IMR-90 (cell line): ENCODE measurements around the gene KIF6. TPM values are rescaled to one million over a fixed set of nuclear protein-coding genes. Genes with fewer than 3 reads are reported as not detected.

Experiments used
- ATAC-seq: fragments of 200-7000 bp; cut with Tn5 transposase; 2 replicates; pipeline ENCODE4 v1.9.1; 2020; ENCODE audit warnings: low read depth, mild to moderate bottlenecking, moderate library complexity
- BruUV-seq: library from RNA; stranded (reverse); fragments of 400-500 nt; replicated peaks from 2 replicates; lab custom pipeline; 2021; lab: Mats Ljungman, UMichigan
- CTCF ChIA-PET: fragments of 300-600 bp; formaldehyde crosslinking; extraction: SDS; loops from one replicate; lab custom pipeline; 2021; ENCODE audit warnings: antibody characterized with exemption; lab: Yijun Ruan, JAX
- POLR2A ChIA-PET: fragments of 300-600 bp; sonication (Branson Sonifier 250); formaldehyde crosslinking; loops from one replicate; lab custom pipeline; 2022; ENCODE audit warnings: antibody characterized with exemption; ENCODE audit not compliant: unreplicated experiment; lab: Charles Lee
- DNase-seq: peaks from one replicate; pipeline ENCODE4 v3.0.0; 2013
- H2AFZ ChIP-seq: replicated peaks from 2 replicates; pipeline ENCODE3; 2013; ENCODE audit warnings: low read length, mild to moderate bottlenecking; ENCODE audit not compliant: poor library complexity
- H2AK5ac ChIP-seq: 2 replicates; pipeline ENCODE4 v1.6.1; 2013; ENCODE audit warnings: low read depth, low read length, inconsistent platforms
- H2AK9ac ChIP-seq: replicated peaks from 2 replicates; pipeline ENCODE3; 2013; ENCODE audit warnings: mild to moderate bottlenecking, low read depth, low read length, moderate library complexity; ENCODE audit not compliant: poor library complexity
- H2BK120ac ChIP-seq: 2 replicates; pipeline ENCODE4 v1.6.1; 2013; ENCODE audit warnings: low read depth, low read length, inconsistent platforms
- H2BK15ac ChIP-seq: 3 replicates; pipeline ENCODE4 v1.6.1; 2013; ENCODE audit warnings: low read depth, low read length, inconsistent platforms
- H2BK20ac ChIP-seq: 2 replicates; pipeline ENCODE4 v1.6.1; 2013; ENCODE audit warnings: low read depth, mild to moderate bottlenecking, inconsistent platforms, low read length, moderate library complexity
- H2BK5ac ChIP-seq: 2 replicates; pipeline ENCODE4 v1.6.1; 2013; ENCODE audit warnings: mild to moderate bottlenecking, low read depth, low read length, inconsistent platforms; ENCODE audit not compliant: poor library complexity, severe bottlenecking
- H3K14ac ChIP-seq: replicated peaks from 2 replicates; pipeline ENCODE4 v1.6.1; 2013; ENCODE audit warnings: low read depth, low read length, inconsistent platforms
- H3K18ac ChIP-seq: 2 replicates; pipeline ENCODE4 v1.6.1; 2013; ENCODE audit warnings: low read depth, low read length, control low read depth
- H3K23ac ChIP-seq: 2 replicates; pipeline ENCODE4 v1.6.1; 2013; ENCODE audit warnings: low read depth, low read length, inconsistent platforms
- H3K27ac ChIP-seq: 2 replicates; pipeline ENCODE4 v1.5.1; 2013; ENCODE audit warnings: mild to moderate bottlenecking, control low read depth, low read length; ENCODE audit not compliant: insufficient read depth
- H3K27me3 ChIP-seq: 2 replicates; pipeline ENCODE4 v1.6.1; 2013; ENCODE audit warnings: low read length; ENCODE audit not compliant: control insufficient read depth, insufficient read depth
- H3K36me3 ChIP-seq: 2 replicates; pipeline ENCODE4 v1.6.1; 2013; ENCODE audit warnings: low read length, mixed read lengths; ENCODE audit not compliant: control insufficient read depth, insufficient read depth
- H3K4ac ChIP-seq: 2 replicates; pipeline ENCODE4 v1.6.1; 2013; ENCODE audit warnings: low read depth, low read length, inconsistent platforms
- H3K4me1 ChIP-seq: 2 replicates; pipeline ENCODE4 v1.6.1; 2013; ENCODE audit warnings: low read length, mixed read lengths; ENCODE audit not compliant: control insufficient read depth, insufficient read depth
- H3K4me2 ChIP-seq: 2 replicates; pipeline ENCODE4 v1.6.1; 2013; ENCODE audit warnings: low read depth, mild to moderate bottlenecking, control low read depth, low read length, moderate library complexity
- H3K4me3 ChIP-seq: 2 replicates; pipeline ENCODE4 v1.5.1; 2013; ENCODE audit warnings: low read depth, mild to moderate bottlenecking, control low read depth, low read length, moderate library complexity; ENCODE audit not compliant: insufficient read depth
- H3K56ac ChIP-seq: 2 replicates; pipeline ENCODE4 v1.6.1; 2013; ENCODE audit warnings: low read length, inconsistent platforms; ENCODE audit not compliant: insufficient read depth; ENCODE audit errors: extremely low read depth
- H3K79me1 ChIP-seq, 2 experiments: 2 replicates each; pipeline ENCODE4 v1.6.1; 2013; ENCODE audit warnings: low read length in 2 of 2, inconsistent platforms in 1 of 2, low read depth in 1 of 2
- H3K9ac ChIP-seq: 2 replicates; pipeline ENCODE4 v1.6.1; 2013; ENCODE audit warnings: low read depth, low read length, control low read depth
- H3K9me1 ChIP-seq: 2 replicates; pipeline ENCODE4 v1.6.1; 2013; ENCODE audit warnings: low read length, inconsistent platforms; ENCODE audit not compliant: insufficient read depth
- H3K9me3 ChIP-seq: 2 replicates; pipeline ENCODE4 v1.6.1; 2013; ENCODE audit warnings: low read length; ENCODE audit not compliant: control insufficient read depth, insufficient read depth
- H4K20me1 ChIP-seq: 2 replicates; pipeline ENCODE4 v1.6.1; 2013; ENCODE audit warnings: low read length, inconsistent platforms; ENCODE audit not compliant: insufficient read depth
- H4K5ac ChIP-seq: 2 replicates; pipeline ENCODE4 v1.6.1; 2013; ENCODE audit warnings: mild to moderate bottlenecking, low read depth, low read length, control low read depth
- H4K8ac ChIP-seq, 2 experiments: 2 replicates each; pipeline ENCODE4 v1.6.1; 2013; ENCODE audit warnings: low read depth in 2 of 2, low read length in 2 of 2, control low read depth in 1 of 2, inconsistent platforms in 1 of 2
- H4K91ac ChIP-seq: 2 replicates; pipeline ENCODE4 v1.6.1; 2013; ENCODE audit warnings: low read depth, low read length, inconsistent platforms; ENCODE audit not compliant: insufficient read depth
- FOS ChIP-seq: fragments of 150-350 bp; IDR thresholded peaks from 2 replicates; pipeline ENCODE4 v1.6.1; 2016; ENCODE audit warnings: low read depth, low read length
- MAZ ChIP-seq: IDR thresholded peaks from 2 replicates; pipeline ENCODE4 v1.6.1; 2012; ENCODE audit warnings: low read depth, mild to moderate bottlenecking, low read length, improper control_type of control experiment, moderate library complexity, borderline replicate concordance
- NFE2L2 ChIP-seq: fragments of 150-350 bp; IDR thresholded peaks from 2 replicates; pipeline ENCODE4 v1.6.1; 2016; ENCODE audit warnings: low read depth, mild to moderate bottlenecking, low read length
- SMC3 ChIP-seq: fragments of 150-350 bp; IDR thresholded peaks from 2 replicates; pipeline ENCODE4 v1.6.1; 2016; ENCODE audit warnings: low read depth, mild to moderate bottlenecking, antibody characterized with exemption, low read length, moderate library complexity
- dilution Hi-C: fragments of 300-500 bp; cut with HindIII; formaldehyde crosslinking; loops from one replicate; pipeline ENCODE4 v1.14.3; 2018; ENCODE audit warnings: low sequenced_read_pairs; ENCODE audit not compliant: unreplicated experiment
- in situ Hi-C: fragments of 300-500 bp; cut with MboI; formaldehyde crosslinking; loops from 3 replicates; pipeline ENCODE4 v1.14.3; 2019; ENCODE audit warnings: low sequenced_read_pairs, inconsistent platforms, mixed read lengths
- intact Hi-C: fragments of 100-400 bp; cut with micrococcal nuclease; formaldehyde crosslinking; loops from 2 replicates; pipeline ENCODE4 v1.10.0; 2022
- polyA plus RNA-seq, 3 experiments: library from polyadenylated mRNA; depleted of rRNA; stranded (reverse); fragments of >200 nt; gene quantifications; 2 replicates each; pipeline ENCODE4 v1.2.3, GENCODE V29; 2012; ENCODE audit warnings: low replicate concordance in 1 of 3
- total RNA-seq: library from RNA; depleted of rRNA; stranded (reverse); fragments of >200 nt; gene quantifications from 2 replicates; pipeline ENCODE4 v1.2.3, GENCODE V29; 2012

The KIF6 gene
- total and polyA plus RNA-seq, 2 of the 4 experiments (the other 2 are of a cell fraction): under 0.01 to 0.10 TPM

- dilution Hi-C loops (no loop called here), intact Hi-C loops (no loop called here), in situ Hi-C loops (no loop called here)
- no peak overlapping the region for H4K8ac ChIP-seq
- H2AK9ac ChIP-seq: no peak overlapping the region
- no peak overlapping the region for H3K27ac ChIP-seq
- no peak overlapping the region for H3K56ac ChIP-seq
- no peak overlapping the region for H2AFZ ChIP-seq
- H3K9me1 ChIP-seq: no peaks in the 10 kb centered on the region
- BruUV-seq: no TSS peak
- H3K36me3 ChIP-seq: no peaks in the 10 kb centered on the region
- no peak overlapping the region for H3K4me2 ChIP-seq
- no peaks in the 10 kb centered on the region for H3K79me1 ChIP-seq
- H2BK5ac ChIP-seq: no peak overlapping the region
- no peak overlapping the region for H4K5ac ChIP-seq
- H3K9ac ChIP-seq: no peak overlapping the region
- CTCF ChIA-PET: no interaction called here
- no peaks in the 10 kb centered on the region for H3K27me3 ChIP-seq
- no peak overlapping the region for H2AK5ac ChIP-seq
- POLR2A ChIA-PET: no interaction called here
- H3K9me3 ChIP-seq: no peaks in the 10 kb centered on the region
- H3K18ac ChIP-seq: no peak overlapping the region
- H3K4me1 ChIP-seq: no peaks in the 10 kb centered on the region
- no peak overlapping the region for H3K14ac ChIP-seq
- H2BK15ac ChIP-seq: no peak overlapping the region
- no peak overlapping the region for H3K4me3 ChIP-seq
- H3K4ac ChIP-seq: no peak overlapping the region
- no peak for TF ChIP-seq MAZ
- TF ChIP-seq SMC3: no peak
- TF ChIP-seq FOS: no peak
- TF ChIP-seq NFE2L2: no peak
- H3K23ac ChIP-seq: no peak overlapping the region
- no peak overlapping the region for H2BK20ac ChIP-seq
- ATAC-seq (no peak), DNase-seq (no peak)
- no peak overlapping the region for H4K91ac ChIP-seq
- no peak overlapping the region for H2BK120ac ChIP-seq
- no peaks in the 10 kb centered on the region for H4K20me1 ChIP-seq
These were observed 321.9 kb downstream of the KIF6 start for GRCh38 chr6:39403304-39403703.
